Stomach (tissue), 9 donors: ENCODE data around the gene PDS5A. TPM values are rescaled to one million over a fixed set of nuclear protein-coding genes. Genes with fewer than 3 reads are reported as not detected.
"Not testable (repeated sequence)": the region's sequence is repeated elsewhere in the genome, so short reads cannot be mapped to it uniquely, and the experiment has no call there.

ENCODE experiments used
- DNase-seq, 2 donors: peaks; one replicate each; pipeline versions ENCODE4 v3.0.0 to v3.0.0-alpha.2; 2013 to 2019
- H3K27ac ChIP-seq, 5 donors: fragments of 200-600 bp in 4 of 5; sonication (generic) in 4 of 5; one replicate each; pipeline ENCODE4 v1.5.1; 2013 to 2019; ENCODE audit warnings: mild to moderate bottlenecking in 1 of 5, moderate library complexity in 1 of 5
- H3K27me3 ChIP-seq, 3 donors: fragments of 200-600 bp; sonication (generic); one replicate each; pipeline ENCODE4 v1.5.1; 2017 to 2019; ENCODE audit warnings: mixed run types in 1 of 3
- H3K36me3 ChIP-seq, 4 donors: fragments of 200-600 bp; sonication (generic); 1 replicate in 3 of 4; 2 replicates in 1 of 4; pipeline ENCODE4 v1.5.1; 2016 to 2019
- H3K4me1 ChIP-seq, 4 donors: fragments of 200-600 bp; sonication (generic); one replicate each; pipeline ENCODE4 v1.5.1; 2016 to 2019
- H3K4me3 ChIP-seq, 4 donors: fragments of 200-600 bp; sonication (generic) in 3 of 4; one replicate each; pipeline ENCODE4 v1.5.1; 2016 to 2019; ENCODE audit warnings: mild to moderate bottlenecking in 1 of 4
- H3K9me3 ChIP-seq, 4 donors: fragments of 200-600 bp; sonication (generic); one replicate each; pipeline ENCODE4 v1.5.1; 2016 to 2019
- EP300 ChIP-seq: sonication (generic); formaldehyde crosslinking; IDR thresholded peaks from one replicate; pipeline ENCODE4 v1.6.1; 2017; ENCODE audit warnings: antibody characterized with exemption
- POLR2A ChIP-seq, 4 donors: fragments of 450-650 bp; IDR thresholded peaks; one replicate each; pipeline ENCODE4 v1.6.1; 2016; ENCODE audit warnings: antibody characterized with exemption in 4 of 4, control low read depth in 2 of 4, mild to moderate bottlenecking in 1 of 4, moderate library complexity in 1 of 4
- POLR2AphosphoS5 ChIP-seq, 3 donors: sonication (generic); formaldehyde crosslinking; IDR thresholded peaks; one replicate each; pipeline ENCODE4 v1.6.1; 2016; ENCODE audit warnings: antibody characterized with exemption in 3 of 3
- WGBS, 5 donors: extraction: QIAGEN DNeasy Blood & Tissue Kit in 3 of 5; methylation state at CpG; one replicate each; pipeline versions ENCODE4 v1.1.5 to v1.1.7; 2013 to 2018; 5-methylcytosine and 5-hydroxymethylcytosine counted together
- intact Hi-C: fragments of 100-400 bp; cut with DNase I; formaldehyde crosslinking; loops from one replicate; pipeline ENCODE4 v1.15.1; 2023; ENCODE audit warnings: low total_unique reads
- polyA plus RNA-seq, 3 donors: library from polyadenylated mRNA; stranded (reverse); fragments of 200-250 nt; gene quantifications; one replicate each; pipeline ENCODE4 v1.2.3, GENCODE V29; 2013
- total RNA-seq, 5 donors: library from RNA; depleted of rRNA; stranded (reverse); fragments of >200 nt; gene quantifications; one replicate each; pipeline versions ENCODE4 v1.1.0 to v1.2.3, GENCODE V29; 2014 to 2016
- TF ChIP-seq, protein P1 (sequence below), 7 experiments: fragments of 450-650 bp in 4 of 7; fragments of 200-600 bp in 3 of 7; sonication (generic) in 3 of 7; IDR thresholded peaks; one replicate each; pipeline ENCODE4 v1.5.1; 2016 to 2019; ENCODE audit warnings: antibody characterized with exemption in 7 of 7, control low read depth in 2 of 7, mild to moderate bottlenecking in 1 of 7
- donor health status: healthy with polysubstance abuse.
- donor health status: Bipolar disorder and iron deficiency.
- donor health status: healthy.

The PDS5A gene
- total and polyA plus RNA-seq, 8 donors = 14.7 to 117 (median 82.4) TPM

DNA sequence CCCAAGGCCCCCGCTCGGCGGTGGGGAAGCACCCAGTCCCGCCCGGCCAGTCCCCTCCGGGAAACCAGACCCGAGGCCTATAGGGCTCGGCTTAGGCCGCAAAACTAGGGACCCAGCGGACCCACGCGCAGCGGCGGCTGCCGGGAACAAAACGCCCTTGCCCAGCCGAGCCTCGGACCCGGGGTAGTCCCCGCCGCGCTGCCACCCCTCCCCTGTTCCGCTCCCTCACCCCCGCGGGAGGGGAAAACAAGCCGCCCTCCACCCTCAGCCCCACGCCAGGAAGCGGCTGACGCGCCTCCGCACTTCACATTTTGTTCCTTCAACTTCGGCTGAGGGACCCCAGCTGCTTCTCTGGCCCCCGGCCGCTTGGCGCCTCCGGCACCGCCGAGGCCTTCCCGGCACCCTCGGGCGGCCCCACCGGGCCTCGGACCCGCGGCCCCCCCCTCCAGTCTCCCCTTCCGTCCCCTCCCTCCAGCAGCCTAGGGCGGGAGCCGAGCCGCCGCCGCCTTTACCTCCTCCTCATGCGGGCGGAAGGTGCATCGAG lies 694 bp downstream of the PDS5A start:
- peak overlapping the region; percentile 96 to 98 (median 97) for H3K27ac ChIP-seq
- H3K4me3 ChIP-seq = peak overlapping the region; percentile 80 to 99 (median 91)
- DNase-seq = peak in 1 of 2 donors; percentile 29
- peaks cover 13 to 29% (median 28%) of the 10 kb centered on the region in 4 donors for H3K36me3 ChIP-seq
- no peaks in the 10 kb centered on the region for H3K27me3 ChIP-seq
- intact Hi-C loops = loop anchor here (5.0 kb wide), 2 partner anchors 280 to 510 kb away; partner anchors contain the start of gene UBE2K
- WGBS, 5 donors = 0 to 1% (median 1%) methylated on average over 23 to 54 of the region's 54 CpGs
- H3K9me3 ChIP-seq = no peaks in the 10 kb centered on the region
- TF ChIP-seq POLR2AphosphoS5 (IDR thresholded peaks at IDR 0.05) = no peak
- peaks cover 16 to 54% (median 33%) of the 10 kb centered on the region in 4 donors for H3K4me1 ChIP-seq

DNA sequence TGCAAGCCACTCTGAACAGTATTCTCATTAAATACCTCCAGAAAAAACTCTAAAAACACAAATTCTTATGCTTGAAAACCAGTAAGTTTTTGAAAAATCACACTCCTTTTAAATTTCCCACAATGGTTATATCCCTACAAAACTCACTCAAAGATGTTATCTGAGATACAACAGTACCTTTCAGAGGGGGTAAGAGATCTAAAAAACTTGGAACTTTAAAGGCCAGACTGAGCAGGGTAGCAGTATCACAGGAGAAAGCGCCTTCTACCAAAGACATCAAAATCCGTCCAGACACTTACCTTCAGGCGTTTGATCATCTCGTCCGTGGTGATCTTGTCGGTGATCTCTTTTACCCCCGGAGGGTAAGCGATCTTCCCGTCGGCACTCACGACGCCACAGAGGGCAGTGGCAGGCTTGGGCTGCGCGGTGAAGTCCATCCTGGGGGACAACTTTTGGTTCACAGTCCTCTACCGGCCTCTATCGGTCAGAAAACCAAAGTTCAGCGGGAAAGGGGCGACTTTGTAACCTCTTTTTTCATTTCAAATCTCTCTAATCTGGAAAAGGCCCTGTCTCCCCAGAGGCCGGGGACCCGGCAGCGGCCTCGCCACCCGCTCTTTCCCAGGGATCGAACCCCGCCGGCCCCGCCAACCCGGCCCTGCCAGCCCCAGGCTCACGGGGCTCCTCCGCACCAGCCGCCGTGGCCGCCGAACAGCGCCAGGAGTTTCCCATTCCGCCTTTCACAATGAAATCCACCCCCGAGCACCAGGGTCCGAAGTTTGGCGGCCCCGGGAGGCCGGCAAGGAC lies 1.4 kb downstream of the PDS5A start:
- peak overlapping the region; percentile 96 to 98 (median 97) for H3K27ac ChIP-seq
- WGBS, 5 donors = 0 to 2% (median 1%) methylated on average over 34 to 41 of the region's 41 CpGs
- peaks cover 13 to 34% (median 28%) of the 10 kb centered on the region in 4 donors for H3K36me3 ChIP-seq
- no peaks in the 10 kb centered on the region for H3K27me3 ChIP-seq
- no peaks in the 10 kb centered on the region for H3K9me3 ChIP-seq
- peak overlapping the region; percentile 80 to 99 (median 91) for H3K4me3 ChIP-seq
- H3K4me1 ChIP-seq = peaks cover 16 to 61% (median 35%) of the 10 kb centered on the region in 4 donors
- intact Hi-C loops = loop anchor here (5.0 kb wide), 2 partner anchors 279 to 509 kb away; partner anchors contain the start of gene UBE2K
- peak; percentile 71 to 95 for DNase-seq
- no peak for TF ChIP-seq POLR2A (IDR thresholded peaks at IDR 0.05)
- TF ChIP-seq, protein P1, sequence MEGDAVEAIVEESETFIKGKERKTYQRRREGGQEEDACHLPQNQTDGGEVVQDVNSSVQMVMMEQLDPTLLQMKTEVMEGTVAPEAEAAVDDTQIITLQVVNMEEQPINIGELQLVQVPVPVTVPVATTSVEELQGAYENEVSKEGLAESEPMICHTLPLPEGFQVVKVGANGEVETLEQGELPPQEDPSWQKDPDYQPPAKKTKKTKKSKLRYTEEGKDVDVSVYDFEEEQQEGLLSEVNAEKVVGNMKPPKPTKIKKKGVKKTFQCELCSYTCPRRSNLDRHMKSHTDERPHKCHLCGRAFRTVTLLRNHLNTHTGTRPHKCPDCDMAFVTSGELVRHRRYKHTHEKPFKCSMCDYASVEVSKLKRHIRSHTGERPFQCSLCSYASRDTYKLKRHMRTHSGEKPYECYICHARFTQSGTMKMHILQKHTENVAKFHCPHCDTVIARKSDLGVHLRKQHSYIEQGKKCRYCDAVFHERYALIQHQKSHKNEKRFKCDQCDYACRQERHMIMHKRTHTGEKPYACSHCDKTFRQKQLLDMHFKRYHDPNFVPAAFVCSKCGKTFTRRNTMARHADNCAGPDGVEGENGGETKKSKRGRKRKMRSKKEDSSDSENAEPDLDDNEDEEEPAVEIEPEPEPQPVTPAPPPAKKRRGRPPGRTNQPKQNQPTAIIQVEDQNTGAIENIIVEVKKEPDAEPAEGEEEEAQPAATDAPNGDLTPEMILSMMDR (IDR thresholded peaks at IDR 0.05) = peak in 5 of 7 experiments; percentile 58 to 80 (median 68)
- no peak for TF ChIP-seq EP300
- peak in 2 of 3 donors; percentile 6 to 38 for TF ChIP-seq POLR2AphosphoS5 (IDR thresholded peaks at IDR 0.05)

DNA sequence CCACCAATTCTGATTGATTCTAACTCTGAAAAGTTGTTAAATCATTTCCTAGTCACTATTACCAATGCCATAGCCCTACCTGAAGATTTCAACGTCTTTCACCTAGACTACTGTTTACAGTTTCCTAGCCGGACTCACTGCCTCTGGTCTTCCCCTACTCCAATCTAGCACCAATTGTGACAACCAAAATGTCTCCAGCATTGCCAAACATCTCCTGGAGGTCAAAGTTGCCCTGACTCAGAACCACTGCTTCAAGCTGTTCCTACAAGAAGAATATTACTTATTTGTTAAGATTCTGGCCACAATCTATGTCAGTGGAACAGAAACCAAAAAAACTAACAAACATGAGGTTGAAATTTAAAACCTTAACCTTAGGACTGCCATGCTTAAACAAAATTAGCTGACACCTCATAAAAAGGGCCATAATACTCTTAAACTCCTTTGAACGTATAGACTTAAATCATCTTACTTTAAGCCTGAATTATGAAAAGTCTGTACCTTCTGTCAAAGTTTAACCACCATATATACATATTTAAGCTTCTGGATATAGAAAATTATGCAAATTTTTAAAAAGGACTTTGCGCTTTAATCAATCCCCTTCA lies 2.1 kb downstream of the PDS5A start:
- H3K27ac ChIP-seq = peak overlapping the region in 3 of 5 donors; percentile 96 to 98 (median 97)
- TF ChIP-seq POLR2A (IDR thresholded peaks at IDR 0.05) = no peak
- no peak for TF ChIP-seq EP300
- TF ChIP-seq, protein P1 (IDR thresholded peaks at IDR 0.05) = no peak
- TF ChIP-seq POLR2AphosphoS5 (IDR thresholded peaks at IDR 0.05) = no peak
- DNase-seq = no peak
- H3K9me3 ChIP-seq = no peaks in the 10 kb centered on the region
- peaks cover 21 to 69% (median 42%) of the 10 kb centered on the region in 4 donors for H3K4me1 ChIP-seq
- peaks cover 13 to 36% (median 28%) of the 10 kb centered on the region in 4 donors for H3K36me3 ChIP-seq
- H3K27me3 ChIP-seq = no peaks in the 10 kb centered on the region
- H3K4me3 ChIP-seq = peak overlapping the region; percentile 80 to 99 (median 91)
- 53 to 70% (median 54%) methylated on average over 4 of the region's 4 CpGs for WGBS, 5 donors
- intact Hi-C loops = loop anchor here (5.0 kb wide), 2 partner anchors 278 to 508 kb away; partner anchors contain the start of gene UBE2K

DNA sequence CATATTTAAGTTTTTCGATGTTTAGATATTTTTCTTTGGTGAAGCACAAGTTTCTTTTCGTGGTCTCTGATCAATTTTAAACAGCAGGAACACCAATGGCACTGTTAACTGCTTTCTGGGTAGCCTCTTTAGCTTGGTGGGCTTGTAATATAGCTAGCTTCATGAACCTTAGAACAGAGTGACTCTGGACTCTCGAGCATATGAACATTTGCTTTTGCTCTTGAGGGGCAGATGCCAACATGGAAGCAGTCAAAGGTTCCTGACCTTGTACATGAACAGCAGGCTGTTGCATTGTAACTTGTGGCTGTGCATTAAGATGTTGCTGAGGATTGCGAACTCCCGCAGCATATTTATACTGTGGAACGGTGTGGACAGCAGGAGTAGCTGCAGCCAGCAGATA lies 4.7 kb downstream of the PDS5A start:
- H3K9me3 ChIP-seq, H3K27me3 ChIP-seq, H3K4me3 ChIP-seq, H3K27ac ChIP-seq, DNase-seq, intact Hi-C loops: not testable (repeated sequence)
- peaks cover 30 to 73% (median 53%) of the 10 kb centered on the region in 4 donors for H3K4me1 ChIP-seq
- WGBS, 5 donors = 40 to 63% (median 60%) methylated on average over 6 of the region's 6 CpGs
- H3K36me3 ChIP-seq = peaks cover 13 to 40% (median 36%) of the 10 kb centered on the region in 4 donors
